ENCODE data around the gene CCND1.

Gene CCND1

DNA sequence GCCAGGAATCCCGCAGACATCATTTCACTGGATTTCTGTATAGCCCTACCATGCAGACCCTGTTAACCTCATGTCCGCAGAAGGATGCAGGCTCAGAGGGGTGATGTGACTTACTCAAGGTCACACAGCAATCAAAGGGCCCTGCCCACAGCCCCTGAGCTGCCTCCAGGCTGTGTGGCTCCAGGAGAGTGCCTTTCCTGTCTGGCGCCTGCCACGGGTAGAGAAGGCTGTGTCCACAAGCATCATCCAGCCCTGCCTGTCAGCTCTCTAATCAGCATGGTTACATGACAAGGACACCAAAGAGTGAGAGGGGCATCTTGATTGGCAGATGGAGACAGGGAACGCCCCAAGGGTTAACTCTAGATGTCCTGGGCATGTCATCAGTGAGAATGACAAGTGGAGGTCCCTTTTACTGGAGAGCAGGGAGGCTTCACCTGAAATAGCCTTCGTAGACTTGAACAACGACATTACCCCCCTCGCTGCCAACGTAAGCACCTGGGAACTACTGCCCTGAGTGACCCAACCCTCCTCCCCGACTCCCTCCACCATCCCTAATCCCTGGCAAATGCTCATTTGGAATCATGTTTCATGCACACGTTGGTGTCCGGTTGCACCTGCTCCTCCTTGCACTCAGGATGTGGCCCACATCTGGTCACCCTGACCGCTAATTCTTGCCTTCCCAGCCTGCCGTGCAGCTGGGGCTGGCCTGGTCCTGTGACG is 56.0 kb downstream of the CCND1 start:
- DNase-seq (ENCODE audit: insufficient read length, low spot score) = no peak
- TF ChIP-seq POLR2A (IDR thresholded peaks at IDR 0.05; ENCODE audit: low read depth, low read length) = no peak
- no peak for FAIRE-seq

GRCh38 chr11:69697469-69697843 is 56.5 kb downstream of the CCND1 start:
- no peak for TF ChIP-seq POLR2A (IDR thresholded peaks at IDR 0.05; ENCODE audit: low read depth, low read length)
- DNase-seq (ENCODE audit: insufficient read length, low spot score) = no peak
- no peak for FAIRE-seq

- FAIRE-seq (no peak), DNase-seq (ENCODE audit: insufficient read length, low spot score) (no peak)
- no peak for TF ChIP-seq POLR2A (IDR thresholded peaks at IDR 0.05; ENCODE audit: low read depth, low read length)
These were observed 56.9 kb downstream of the CCND1 start for GRCh38 chr11:69697861-69698260.

DNA sequence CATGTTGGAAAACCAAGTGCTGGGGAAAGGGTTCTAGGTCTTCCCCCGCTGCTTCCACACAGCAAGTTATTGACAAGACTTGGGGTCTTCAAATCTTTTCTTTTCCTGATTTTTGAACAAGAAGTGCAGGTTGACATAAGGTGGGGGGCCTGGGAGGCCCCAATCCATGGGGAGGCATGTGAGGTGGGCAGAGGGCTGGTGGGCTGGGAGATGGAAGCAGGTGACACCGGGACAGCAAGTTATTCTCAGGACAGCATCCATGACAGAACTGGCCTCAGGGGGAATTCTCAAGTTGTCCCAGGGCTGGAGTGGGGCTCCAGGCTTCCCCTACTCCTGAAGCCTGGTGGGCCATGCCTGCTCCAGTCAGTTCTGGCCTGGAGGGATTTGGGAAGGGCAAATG is 57.4 kb downstream of the CCND1 start:
- no peak for TF ChIP-seq POLR2A (IDR thresholded peaks at IDR 0.05; ENCODE audit: low read depth, low read length)
- DNase-seq (ENCODE audit: insufficient read length, low spot score) (no peak), FAIRE-seq (no peak)

- TF ChIP-seq POLR2A (IDR thresholded peaks at IDR 0.05; ENCODE audit: low read depth, low read length) = no peak
- FAIRE-seq (no peak), DNase-seq (ENCODE audit: insufficient read length, low spot score) (no peak)
These were observed 58.3 kb downstream of the CCND1 start for GRCh38 chr11:69699213-69699612.

- FAIRE-seq = peak; percentile 66
- no peak for TF ChIP-seq POLR2A (IDR thresholded peaks at IDR 0.05; ENCODE audit: low read depth, low read length)
- DNase-seq (ENCODE audit: insufficient read length, low spot score) = peak; percentile 90
These were observed 59.6 kb downstream of the CCND1 start for GRCh38 chr11:69700278-69701140.

DNA sequence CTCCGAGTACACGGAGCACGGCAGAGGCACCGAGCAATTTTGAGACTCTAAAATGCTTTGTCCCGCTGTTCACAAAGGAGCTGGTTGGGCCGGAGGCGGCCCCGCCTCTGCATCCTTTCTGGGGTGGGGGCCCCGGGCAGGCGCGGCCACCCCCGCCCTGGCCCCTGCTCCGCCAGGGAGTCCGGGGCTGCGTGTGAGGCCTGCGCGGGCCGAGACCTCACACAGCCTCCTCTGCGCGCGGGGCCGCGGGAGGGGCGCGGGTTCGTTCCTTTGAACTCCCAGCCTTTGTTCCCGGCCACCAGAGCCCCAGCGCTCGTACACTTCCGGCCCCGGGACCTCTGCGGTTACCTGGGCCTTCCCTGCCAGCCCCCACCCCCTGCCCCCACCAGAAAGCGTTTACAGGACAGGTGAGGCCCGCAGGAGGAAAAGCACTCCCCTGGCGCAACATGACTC is 61.3 kb downstream of the CCND1 start:
- FAIRE-seq (no peak), DNase-seq (ENCODE audit: insufficient read length, low spot score) (no peak)
- no peak for TF ChIP-seq POLR2A (IDR thresholded peaks at IDR 0.05; ENCODE audit: low read depth, low read length)

GRCh38 chr11:69702769-69703452 is 62.0 kb downstream of the CCND1 start:
- no peak for DNase-seq (ENCODE audit: insufficient read length, low spot score)
- TF ChIP-seq POLR2A (IDR thresholded peaks at IDR 0.05; ENCODE audit: low read depth, low read length) = no peak
- FAIRE-seq = no peak

- FAIRE-seq = no peak
- no peak for TF ChIP-seq POLR2A (IDR thresholded peaks at IDR 0.05; ENCODE audit: low read depth, low read length)
- no peak for DNase-seq (ENCODE audit: insufficient read length, low spot score)
These were observed 62.5 kb downstream of the CCND1 start for GRCh38 chr11:69703453-69703767.

Measured in H54 (cell line).